DOHH2 (cell line): Measurements from ENCODE around the gene HOXC12.

Source experiments
- H3F3A ChIP-seq: fragments of 200-600 bp; sonication (generic), shearing (Covaris generic); 2 replicates; pipeline ENCODE4 v1.6.0; 2016; ENCODE audit warnings: antibody characterized with exemption, mild to moderate bottlenecking; ENCODE audit not compliant: control insufficient read depth, insufficient read depth
- H3K27ac ChIP-seq: fragments of 200-600 bp; sonication (generic); 2 replicates; pipeline ENCODE4 v1.5.1; 2014; ENCODE audit warnings: low read depth, mild to moderate bottlenecking, low read length, moderate library complexity
- H3K27me3 ChIP-seq: fragments of 200-600 bp; sonication (generic); 2 replicates; pipeline ENCODE4 v1.6.1; 2014; ENCODE audit warnings: mild to moderate bottlenecking, low read length, mixed read lengths; ENCODE audit not compliant: control insufficient read depth
- H3K36me3 ChIP-seq: fragments of 200-600 bp; sonication (generic); 2 replicates; pipeline ENCODE4 v1.6.1; 2014; ENCODE audit warnings: mild to moderate bottlenecking, low read length, moderate library complexity, mixed read lengths; ENCODE audit not compliant: control insufficient read depth
- H3K4me1 ChIP-seq: fragments of 200-600 bp; sonication (generic); 2 replicates; pipeline ENCODE4 v1.6.1; 2014; ENCODE audit warnings: mild to moderate bottlenecking, low read length, mixed read lengths; ENCODE audit not compliant: control insufficient read depth
- H3K4me2 ChIP-seq: fragments of 200-600 bp; sonication (generic); 2 replicates; pipeline ENCODE4 v1.6.0; 2014; ENCODE audit warnings: mild to moderate bottlenecking, low read length, moderate library complexity
- H3K4me3 ChIP-seq: fragments of 200-600 bp; sonication (generic); 2 replicates; pipeline ENCODE4 v1.5.1; 2014; ENCODE audit warnings: mild to moderate bottlenecking, low read length, mixed read lengths
- H3K79me2 ChIP-seq: fragments of 200-600 bp; sonication (generic); 2 replicates; pipeline ENCODE4 v1.6.1; 2014; ENCODE audit warnings: mild to moderate bottlenecking, low read length, mixed read lengths; ENCODE audit not compliant: control insufficient read depth
- H3K9me2 ChIP-seq: fragments of 200-600 bp; sonication (generic); replicated peaks from 2 replicates; pipeline ENCODE4 v1.6.1; 2014; ENCODE audit warnings: mild to moderate bottlenecking, low read length, mixed read lengths; ENCODE audit not compliant: control insufficient read depth
- H3K9me3 ChIP-seq: fragments of 200-600 bp; sonication (generic); 2 replicates; pipeline ENCODE4 v1.6.1; 2014; ENCODE audit warnings: antibody characterized with exemption, low read length, mixed read lengths; ENCODE audit not compliant: control insufficient read depth, insufficient read depth
- H4K20me1 ChIP-seq: fragments of 200-600 bp; sonication (generic); 2 replicates; pipeline ENCODE4 v1.6.0; 2014; ENCODE audit warnings: low read depth, mild to moderate bottlenecking, antibody characterized with exemption, low read length, moderate library complexity; ENCODE audit not compliant: control insufficient read depth, insufficient read depth
- CTCF ChIP-seq: fragments of 200-600 bp; sonication (generic); IDR thresholded peaks from one replicate; pipeline ENCODE4 v1.5.1; 2014; ENCODE audit warnings: antibody characterized with exemption, mild to moderate bottlenecking, low read depth, low read length; ENCODE audit not compliant: poor library complexity, severe bottlenecking
- EZH2phosphoT487 ChIP-seq: fragments of 200-600 bp; sonication (generic); IDR thresholded peaks from 2 replicates; pipeline ENCODE4 v1.6.1; 2017; ENCODE audit warnings: borderline replicate concordance, mild to moderate bottlenecking, antibody characterized with exemption, low read length, moderate library complexity, mixed read lengths

The HOXC12 gene

GRCh38 chr12:53952335-53952694 lies 2.4 kb upstream of the HOXC12 start:
- Histone ChIP-seq H3K79me2 (no peaks in the 10 kb centered on the region), H3K36me3 (no peaks in the 10 kb centered on the region), H3K4me3 (no peak overlapping the region), H3K9me2 (no peaks in the 10 kb centered on the region), H3F3A (no peaks in the 10 kb centered on the region), H3K9me3 (no peaks in the 10 kb centered on the region), H3K4me2 (no peak overlapping the region), H3K4me1 (no peaks in the 10 kb centered on the region), H3K27me3 (peaks cover 89% of the 10 kb centered on the region), H3K27ac (no peak overlapping the region), H4K20me1 (no peaks in the 10 kb centered on the region)
- TF ChIP-seq CTCF (no peak), EZH2phosphoT487 (no peak; the same call in 1 of the 2 replicates)

GRCh38 chr12:53952871-53953734 lies 1.6 kb upstream of the HOXC12 start:
- H3K4me3 ChIP-seq, result no peak overlapping the region
- H3K27me3 ChIP-seq, result peaks cover 91% of the 10 kb centered on the region
- no peaks in the 10 kb centered on the region for H3K36me3 ChIP-seq
- H3K9me3 ChIP-seq, result no peaks in the 10 kb centered on the region
- H3K4me1 ChIP-seq, result no peaks in the 10 kb centered on the region
- H3K79me2 ChIP-seq, result no peaks in the 10 kb centered on the region
- H3K27ac ChIP-seq, result no peak overlapping the region
- no peak overlapping the region for H3K4me2 ChIP-seq
- no peak for TF ChIP-seq CTCF
- TF ChIP-seq EZH2phosphoT487, result no peak
- H4K20me1 ChIP-seq, result no peaks in the 10 kb centered on the region
- H3F3A ChIP-seq, result no peaks in the 10 kb centered on the region
- no peaks in the 10 kb centered on the region for H3K9me2 ChIP-seq

GRCh38 chr12:53953831-53954693 lies 641 bp upstream of the HOXC12 start:
- no peaks in the 10 kb centered on the region for H3K36me3 ChIP-seq
- H3K4me1 ChIP-seq, result no peaks in the 10 kb centered on the region
- peaks cover 87% of the 10 kb centered on the region for H3K27me3 ChIP-seq
- no peak overlapping the region for H3K4me2 ChIP-seq
- H4K20me1 ChIP-seq, result no peaks in the 10 kb centered on the region
- no peaks in the 10 kb centered on the region for H3K9me2 ChIP-seq
- no peaks in the 10 kb centered on the region for H3K9me3 ChIP-seq
- no peaks in the 10 kb centered on the region for H3F3A ChIP-seq
- no peaks in the 10 kb centered on the region for H3K79me2 ChIP-seq
- no peak for TF ChIP-seq CTCF
- TF ChIP-seq EZH2phosphoT487, result no peak; the same call in 1 of the 2 replicates
- H3K27ac ChIP-seq, result no peak overlapping the region
- H3K4me3 ChIP-seq, result no peak overlapping the region
